ENCODE data around the gene KLHDC3.

The KLHDC3 gene

DNA sequence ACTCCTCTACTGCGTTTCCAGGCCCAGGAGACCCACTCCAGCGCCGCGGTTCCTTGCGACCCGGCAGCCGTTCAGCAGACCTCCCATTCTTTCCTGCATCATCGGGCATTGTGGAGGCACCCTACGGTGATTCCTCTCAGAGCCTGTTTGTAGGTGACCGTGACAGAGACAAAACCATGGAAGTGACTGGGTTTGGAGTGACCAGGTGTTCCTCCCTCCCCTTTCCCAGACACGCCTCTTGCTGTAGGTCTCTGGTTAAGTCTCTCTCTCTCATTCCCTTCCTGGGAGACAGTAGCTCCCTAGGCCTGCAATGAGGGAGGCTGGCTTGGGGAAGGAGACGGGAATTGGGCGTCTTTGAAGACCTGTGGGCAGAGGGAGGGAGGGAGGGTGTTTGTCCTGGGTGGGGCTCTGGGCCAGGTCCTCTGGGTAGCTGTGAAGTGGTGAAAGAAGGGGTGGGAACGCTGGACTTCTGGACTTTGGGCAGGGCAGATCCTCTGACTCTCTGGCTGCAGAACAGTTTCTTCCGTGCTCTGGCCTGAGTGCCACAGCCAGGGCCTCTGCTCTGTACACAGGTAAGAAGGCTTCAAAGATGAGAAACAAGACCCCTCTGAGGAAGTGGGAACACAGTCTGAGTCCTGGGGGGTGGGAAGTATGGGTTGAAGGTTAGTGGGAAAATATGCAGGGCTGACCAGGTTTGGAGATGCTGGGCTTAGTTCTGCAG lies 46.1 kb downstream of the KLHDC3 start:
- DNase-seq, result peak; percentile 54

DNA sequence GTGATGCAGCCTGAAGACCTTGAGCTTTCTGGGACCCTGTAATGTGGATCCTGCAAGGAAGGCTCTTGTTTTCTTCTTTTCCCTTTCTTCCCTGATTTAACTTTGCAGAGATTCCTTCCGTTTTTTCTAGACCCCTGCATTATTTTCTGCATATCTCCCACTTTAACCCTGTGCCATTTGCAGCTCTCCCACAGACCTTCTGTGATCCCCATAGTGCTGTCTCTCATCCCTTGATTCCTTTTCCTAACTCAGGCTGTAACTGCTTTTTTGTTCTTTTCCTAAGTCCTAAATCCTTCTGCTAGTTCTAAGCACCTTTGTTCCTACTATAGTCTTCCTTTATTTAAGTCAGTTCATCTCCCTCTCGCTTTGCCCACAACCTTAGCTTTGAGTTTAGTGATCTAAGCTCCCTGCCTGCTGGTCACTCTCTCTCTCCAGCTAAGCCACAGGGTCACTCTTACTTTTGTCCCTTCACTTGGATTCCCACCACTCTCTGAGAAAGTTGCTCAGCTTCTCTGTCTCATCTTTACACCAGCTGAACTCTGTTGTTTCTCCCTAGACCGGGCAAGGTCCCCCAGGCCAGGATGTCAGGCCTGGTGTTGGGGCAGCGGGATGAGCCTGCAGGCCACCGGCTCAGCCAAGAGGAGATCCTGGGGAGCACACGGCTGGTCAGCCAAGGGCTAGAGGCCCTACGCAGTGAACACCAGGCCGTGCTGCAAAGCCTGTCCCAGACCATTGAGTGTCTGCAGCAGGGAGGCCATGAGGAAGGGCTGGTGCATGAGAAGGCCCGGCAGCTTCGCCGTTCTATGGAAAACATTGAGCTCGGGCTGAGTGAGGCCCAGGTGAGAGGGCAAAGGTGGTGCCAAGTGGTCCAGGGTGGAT lies 46.9 kb downstream of the KLHDC3 start:
- DNase-seq, result no peak

DNA sequence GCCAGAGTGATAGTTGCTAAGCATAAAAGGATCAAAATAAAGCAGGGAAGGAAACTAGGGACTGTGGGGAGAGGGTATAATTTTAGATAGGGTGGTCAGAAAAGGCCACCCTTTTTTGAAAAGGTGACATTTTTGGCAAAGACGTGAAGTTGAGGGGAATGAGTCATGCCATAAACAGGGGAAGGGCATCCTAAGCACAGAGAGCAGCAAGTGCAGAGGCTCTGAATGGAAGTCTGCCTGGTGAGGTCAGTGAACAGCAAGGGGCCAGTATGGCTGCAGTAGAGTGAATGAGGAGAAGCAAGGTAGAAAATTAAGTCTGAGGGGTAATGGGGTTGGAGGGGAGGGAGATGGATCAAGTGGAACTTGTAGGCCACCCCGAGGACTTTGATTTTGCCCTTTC lies 47.8 kb downstream of the KLHDC3 start:
- no peak for DNase-seq

DNA sequence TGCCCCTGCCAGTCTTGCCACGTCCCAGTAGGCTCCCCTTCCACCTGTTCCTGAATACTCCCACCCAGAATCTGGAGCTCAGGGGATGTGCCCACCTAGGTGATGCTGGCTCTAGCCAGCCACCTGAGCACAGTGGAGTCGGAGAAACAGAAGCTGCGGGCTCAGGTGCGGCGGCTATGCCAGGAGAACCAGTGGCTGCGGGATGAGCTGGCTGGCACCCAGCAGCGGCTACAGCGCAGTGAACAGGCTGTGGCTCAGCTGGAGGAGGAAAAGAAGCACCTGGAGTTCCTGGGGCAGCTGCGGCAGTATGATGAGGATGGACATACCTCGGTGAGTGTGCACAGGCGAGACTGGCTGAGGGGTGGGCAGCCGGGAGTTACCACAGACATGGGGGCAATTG lies 48.8 kb downstream of the KLHDC3 start:
- DNase-seq, result no peak

DNA sequence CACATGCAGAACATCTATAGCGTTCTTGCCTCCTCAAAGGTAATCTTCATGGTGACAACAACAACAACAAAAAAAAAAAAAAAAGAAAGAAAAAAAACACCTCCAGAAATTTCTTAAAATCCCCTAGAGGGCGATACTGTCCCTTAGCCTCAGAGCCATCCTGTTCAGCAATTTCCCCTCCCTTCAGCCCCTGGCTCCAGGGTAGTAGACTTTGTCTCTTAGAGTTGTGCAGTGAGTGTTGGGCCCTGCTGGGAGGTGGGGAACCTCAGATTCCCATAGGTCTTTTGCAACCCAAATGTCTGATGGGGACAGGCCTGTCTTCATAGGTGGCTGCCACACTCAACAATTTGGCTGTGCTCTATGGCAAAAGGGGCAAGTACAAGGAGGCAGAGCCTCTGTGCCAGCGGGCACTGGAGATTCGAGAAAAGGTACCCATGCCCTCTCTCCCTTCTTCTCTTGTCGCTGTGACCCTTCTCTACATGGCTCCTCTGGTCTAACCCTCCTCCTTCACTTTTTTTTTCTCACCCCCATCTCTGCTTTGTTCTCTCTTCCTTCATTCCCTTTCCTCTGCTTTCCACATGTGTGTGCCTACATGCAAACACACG lies 56.1 kb downstream of the KLHDC3 start:
- DNase-seq, result peak; percentile 19

Data from NCI-H345 (cell line).